Hepatocyte (in vitro differentiated cells): ENCODE data around the gene BID. TPM values are rescaled to one million over a fixed set of nuclear protein-coding genes. Genes with fewer than 3 reads are reported as not detected.

ENCODE experiments used
- DNase-seq: peaks from one replicate; pipeline ENCODE4 v3.0.0-alpha.2; 2016; ENCODE audit warnings: low spot score
- H2AFZ ChIP-seq: fragments of 200-600 bp; sonication (generic); 2 replicates; pipeline ENCODE4 v1.6.0; 2016; ENCODE audit warnings: antibody characterized with exemption, mild to moderate bottlenecking
- H3K27ac ChIP-seq: fragments of 200-600 bp; sonication (generic); 2 replicates; pipeline ENCODE4 v1.5.1; 2016; ENCODE audit warnings: mild to moderate bottlenecking
- H3K27me3 ChIP-seq: fragments of 200-600 bp; sonication (generic); 2 replicates; pipeline ENCODE4 v1.6.1; 2016
- H3K36me3 ChIP-seq: fragments of 200-600 bp; sonication (generic); replicated peaks from 2 replicates; pipeline ENCODE4 v1.5.1; 2016; ENCODE audit warnings: low read depth; ENCODE audit not compliant: insufficient read depth
- H3K4me1 ChIP-seq: fragments of 200-600 bp; sonication (generic); 2 replicates; pipeline ENCODE4 v1.5.1; 2016; ENCODE audit warnings: mild to moderate bottlenecking, moderate library complexity; ENCODE audit not compliant: insufficient read depth
- H3K4me2 ChIP-seq: fragments of 200-600 bp; sonication (generic); 2 replicates; pipeline ENCODE4 v1.6.0; 2016
- H3K4me3 ChIP-seq: fragments of 200-600 bp; sonication (generic); 2 replicates; pipeline ENCODE4 v1.5.1; 2016; ENCODE audit warnings: mild to moderate bottlenecking
- H3K79me2 ChIP-seq: fragments of 200-600 bp; sonication (generic); 2 replicates; pipeline ENCODE4 v1.6.0; 2017; ENCODE audit warnings: mild to moderate bottlenecking
- H3K9me2 ChIP-seq: fragments of 200-600 bp; sonication (generic); replicated peaks from 2 replicates; pipeline ENCODE4 v1.6.0; 2017; ENCODE audit warnings: mild to moderate bottlenecking; ENCODE audit not compliant: insufficient read depth
- H3K9me3 ChIP-seq: fragments of 200-600 bp; sonication (generic); 2 replicates; pipeline ENCODE4 v1.5.1; 2016; ENCODE audit warnings: low read depth, mild to moderate bottlenecking
- H4K20me1 ChIP-seq: fragments of 200-600 bp; sonication (generic); 2 replicates; pipeline ENCODE4 v1.6.0; 2016; ENCODE audit warnings: mild to moderate bottlenecking; ENCODE audit not compliant: insufficient read depth, poor library complexity, severe bottlenecking
- EZH2 ChIP-seq: fragments of 200-600 bp; sonication (generic); IDR thresholded peaks from 2 replicates; pipeline ENCODE4 v1.6.1; 2016; ENCODE audit warnings: antibody characterized with exemption, mild to moderate bottlenecking, borderline replicate concordance
- EZH2phosphoT487 ChIP-seq: fragments of 200-600 bp; sonication (generic); IDR thresholded peaks from one replicate; pipeline ENCODE4 v1.6.1; 2018; ENCODE audit warnings: antibody characterized with exemption, mild to moderate bottlenecking, low read depth, moderate library complexity; ENCODE audit not compliant: unreplicated experiment, severe bottlenecking
- WGBS: methylation state at CpG from one replicate; pipeline ENCODE4 v1.1.6; 2016; ENCODE audit warnings: low lambda C conversion rate; ENCODE audit errors: missing lambda C conversion rate; 5-methylcytosine and 5-hydroxymethylcytosine counted together
- polyA plus RNA-seq: library from polyadenylated mRNA; unstranded; fragments of >200 nt; fragmentation: Nextera tagmentation; extraction: Ambion mirVana; gene quantifications from 2 replicates; pipeline ENCODE4 v1.2.1, GENCODE V29; 2016
- total RNA-seq: library from RNA; depleted of rRNA; stranded (reverse); fragments of >200 nt; gene quantifications from 2 replicates; pipeline ENCODE4 v1.2.3, GENCODE V29; 2014
- TF ChIP-seq, protein P1 (sequence below): fragments of 200-600 bp; sonication (generic); IDR thresholded peaks from 2 replicates; pipeline ENCODE4 v1.5.1; 2016; ENCODE audit warnings: antibody characterized with exemption, mild to moderate bottlenecking; ENCODE audit not compliant: poor library complexity

Gene BID
- total and polyA plus RNA-seq, 2 experiments from 2014 or later, result 34.5 to 55.5 TPM

DNA sequence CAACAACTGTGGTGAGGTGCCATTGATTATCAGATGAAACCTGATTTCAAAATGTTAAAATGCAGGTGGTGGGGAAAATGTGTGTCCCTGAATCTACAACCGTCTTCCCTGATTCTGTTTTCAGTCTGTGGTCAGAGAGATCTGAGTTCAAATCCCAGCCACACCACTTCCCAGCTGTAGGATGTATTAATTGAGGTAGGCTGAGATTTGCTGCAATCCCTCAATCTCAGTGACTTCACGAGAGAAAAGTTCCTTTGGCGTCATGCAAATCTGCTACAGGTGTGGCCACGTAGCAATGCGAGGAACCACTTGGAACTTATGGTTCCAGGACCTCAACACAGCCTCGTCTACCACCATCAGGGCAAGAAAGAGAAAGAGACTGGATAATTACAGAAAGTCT, 79.5 kb downstream of the BID start:
- Histone ChIP-seq H3K4me3 (no peak overlapping the region), H3K27me3 (no peaks in the 10 kb centered on the region), H4K20me1 (no peaks in the 10 kb centered on the region), H3K9me3 (no peaks in the 10 kb centered on the region), H3K9me2 (no peaks in the 10 kb centered on the region), H2AFZ (no peak overlapping the region), H3K4me1 (no peaks in the 10 kb centered on the region), H3K79me2 (no peaks in the 10 kb centered on the region), H3K4me2 (no peak overlapping the region), H3K27ac (no peak overlapping the region), H3K36me3 (no peaks in the 10 kb centered on the region)
- no peak for TF ChIP-seq EZH2phosphoT487
- TF ChIP-seq EZH2, result no peak
- TF ChIP-seq, protein P1, sequence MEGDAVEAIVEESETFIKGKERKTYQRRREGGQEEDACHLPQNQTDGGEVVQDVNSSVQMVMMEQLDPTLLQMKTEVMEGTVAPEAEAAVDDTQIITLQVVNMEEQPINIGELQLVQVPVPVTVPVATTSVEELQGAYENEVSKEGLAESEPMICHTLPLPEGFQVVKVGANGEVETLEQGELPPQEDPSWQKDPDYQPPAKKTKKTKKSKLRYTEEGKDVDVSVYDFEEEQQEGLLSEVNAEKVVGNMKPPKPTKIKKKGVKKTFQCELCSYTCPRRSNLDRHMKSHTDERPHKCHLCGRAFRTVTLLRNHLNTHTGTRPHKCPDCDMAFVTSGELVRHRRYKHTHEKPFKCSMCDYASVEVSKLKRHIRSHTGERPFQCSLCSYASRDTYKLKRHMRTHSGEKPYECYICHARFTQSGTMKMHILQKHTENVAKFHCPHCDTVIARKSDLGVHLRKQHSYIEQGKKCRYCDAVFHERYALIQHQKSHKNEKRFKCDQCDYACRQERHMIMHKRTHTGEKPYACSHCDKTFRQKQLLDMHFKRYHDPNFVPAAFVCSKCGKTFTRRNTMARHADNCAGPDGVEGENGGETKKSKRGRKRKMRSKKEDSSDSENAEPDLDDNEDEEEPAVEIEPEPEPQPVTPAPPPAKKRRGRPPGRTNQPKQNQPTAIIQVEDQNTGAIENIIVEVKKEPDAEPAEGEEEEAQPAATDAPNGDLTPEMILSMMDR, result no peak
- WGBS, result over 99% methylated on average over 6 of the region's 6 CpGs
- no peak for DNase-seq

DNA sequence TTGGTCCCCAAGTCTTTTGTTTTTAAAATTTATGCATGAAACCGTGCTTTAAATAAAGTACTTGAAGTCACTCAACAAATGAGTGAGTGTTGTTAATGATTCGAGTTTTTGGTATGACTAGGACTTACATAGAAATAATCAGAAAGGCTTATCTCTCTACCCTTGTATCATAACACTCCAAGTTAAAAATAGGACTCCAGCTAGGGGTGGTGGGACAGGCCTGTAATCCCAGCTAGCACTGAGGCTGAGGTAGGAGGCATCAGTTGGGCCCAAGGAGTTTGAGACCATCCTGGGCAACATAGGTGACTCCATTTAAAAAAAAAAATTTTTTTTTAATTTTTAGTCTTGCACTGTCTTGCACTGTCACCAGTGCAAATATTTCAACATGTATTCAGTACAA, 80.1 kb downstream of the BID start:
- H4K20me1 ChIP-seq, result no peaks in the 10 kb centered on the region
- TF ChIP-seq, protein P1, result no peak
- no peak for TF ChIP-seq EZH2phosphoT487
- no peak for TF ChIP-seq EZH2
- WGBS, result 89% methylated on average over 2 of the region's 2 CpGs

DNA sequence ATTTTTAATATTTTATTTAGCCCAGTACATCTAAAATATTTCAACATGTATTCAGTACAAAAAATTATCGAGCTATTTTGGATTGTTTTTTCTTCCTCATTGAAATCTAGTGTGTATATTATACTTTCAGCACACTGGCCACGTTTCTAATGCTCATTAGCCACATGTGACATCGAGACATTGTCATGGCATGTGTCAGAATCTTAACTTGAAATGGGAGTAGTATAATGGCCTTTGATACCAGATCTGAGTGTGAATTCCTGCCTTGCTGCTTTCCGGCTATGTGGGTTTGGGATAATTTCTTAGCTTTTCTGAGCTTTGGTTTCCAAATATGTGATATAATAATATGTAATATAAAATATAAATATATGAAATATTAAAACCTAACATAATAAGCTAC, 81.4 kb downstream of the BID start:
- no peak overlapping the region for H3K4me3 ChIP-seq
- H3K4me1 ChIP-seq, result no peaks in the 10 kb centered on the region
- TF ChIP-seq, protein P1, result no peak
- no peak for TF ChIP-seq EZH2phosphoT487
- no peak for TF ChIP-seq EZH2
- no peaks in the 10 kb centered on the region for H3K9me3 ChIP-seq
- H3K27me3 ChIP-seq, result no peaks in the 10 kb centered on the region
- H3K4me2 ChIP-seq, result no peak overlapping the region
- no peak overlapping the region for H2AFZ ChIP-seq
- no peaks in the 10 kb centered on the region for H4K20me1 ChIP-seq
- H3K9me2 ChIP-seq, result no peaks in the 10 kb centered on the region
- no peak overlapping the region for H3K27ac ChIP-seq
- H3K79me2 ChIP-seq, result no peaks in the 10 kb centered on the region
- peaks cover 2% of the 10 kb centered on the region for H3K36me3 ChIP-seq
- DNase-seq, result no peak
- 92% methylated on average over 4 of the region's 4 CpGs for WGBS

More for the DNA sequence above, 80.1 kb downstream of the BID start:
- H3K79me2 ChIP-seq, result no peaks in the 10 kb centered on the region
- H3K27me3 ChIP-seq, result no peaks in the 10 kb centered on the region
- no peak for DNase-seq
- no peak overlapping the region for H3K4me2 ChIP-seq
- no peaks in the 10 kb centered on the region for H3K9me2 ChIP-seq
- H3K9me3 ChIP-seq, result no peaks in the 10 kb centered on the region
- no peak overlapping the region for H3K4me3 ChIP-seq
- H2AFZ ChIP-seq, result no peak overlapping the region
- no peak overlapping the region for H3K27ac ChIP-seq
- H3K4me1 ChIP-seq, result no peaks in the 10 kb centered on the region
- H3K36me3 ChIP-seq, result peaks cover under 1% of the 10 kb centered on the region

DNA sequence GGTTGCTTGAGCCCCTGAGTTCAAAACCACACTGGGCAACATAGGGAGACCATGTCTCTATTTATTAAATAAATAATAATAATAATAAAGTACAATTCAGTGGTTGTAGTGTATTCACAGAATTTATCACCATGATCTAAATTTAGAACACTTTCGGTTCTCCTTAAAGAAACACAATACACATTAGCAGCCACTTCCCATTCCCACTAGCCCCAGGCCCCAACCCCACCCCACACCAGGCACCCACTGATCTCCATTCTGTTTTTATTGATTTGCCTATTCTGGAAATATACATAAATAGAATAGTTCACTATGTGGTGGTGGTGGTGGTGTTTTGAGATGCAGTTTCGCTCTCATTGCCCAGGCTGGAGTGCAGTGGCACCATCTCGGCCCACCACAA, 90.0 kb downstream of the BID start:
- Histone ChIP-seq H3K79me2 (peaks cover 9% of the 10 kb centered on the region), H4K20me1 (no peaks in the 10 kb centered on the region)

More for the DNA sequence above, 90.0 kb downstream of the BID start:
- Histone ChIP-seq H2AFZ (no peak overlapping the region), H3K4me2 (no peak overlapping the region), H3K36me3 (peaks cover 2% of the 10 kb centered on the region), H3K4me1 (no peaks in the 10 kb centered on the region), H3K27ac (no peak overlapping the region), H3K9me2 (no peaks in the 10 kb centered on the region), H3K27me3 (no peaks in the 10 kb centered on the region), H3K9me3 (no peaks in the 10 kb centered on the region), H3K4me3 (no peak overlapping the region)
- 98% methylated on average over 3 of the region's 3 CpGs for WGBS
- DNase-seq, result no peak
- TF ChIP-seq, protein P1, result no peak
- TF ChIP-seq EZH2phosphoT487 (no peak), EZH2 (no peak)
